Measurements from ENCODE around the gene MRPL41.
"Not testable (repeated sequence)": the region's sequence is repeated elsewhere in the genome, so short reads cannot be mapped to it uniquely, and the experiment has no call there.

The MRPL41 gene

GRCh38 chr9:137551264-137552021, at the start of gene MRPL41:
MRPL41 (plus strand) TSS chr9:137551879; CDS start chr9:137552082, 203 bp downstream.
- H3K4me1 ChIP-seq (ENCODE audit: control insufficient read depth, insufficient read depth, low read length, unreplicated experiment): peaks cover 5% of the 10 kb centered on the region
- H3K27me3 ChIP-seq (ENCODE audit: insufficient read depth, low read length): no peaks in the 10 kb centered on the region
- no peaks in the 10 kb centered on the region for H3K36me3 ChIP-seq (ENCODE audit: insufficient read depth, low read length)
- H3K4me3 ChIP-seq (ENCODE audit: low read depth, low read length): peak within 1 kb of the TSS; percentile 86
- H2AFZ ChIP-seq (ENCODE audit: low read length, unreplicated experiment): peak within 1 kb of the TSS; percentile 93
- peaks cover 7% of the 10 kb centered on the region for H3K79me2 ChIP-seq (ENCODE audit: control insufficient read depth, insufficient read depth, low read length, unreplicated experiment)
- H3K27ac ChIP-seq (ENCODE audit: low read depth, low read length): 0 out of 2 replicates have a peak within 1 kb of the TSS, but pooled peaks have one; percentile 1

- H3K79me2 ChIP-seq (ENCODE audit: control insufficient read depth, insufficient read depth, low read length, unreplicated experiment): no peaks in the 10 kb centered on the region
- H3K27me3 ChIP-seq (ENCODE audit: insufficient read depth, low read length): no peaks in the 10 kb centered on the region
- H3K4me3 ChIP-seq (ENCODE audit: low read depth, low read length): no peak overlapping the region
- H3K4me1 ChIP-seq (ENCODE audit: control insufficient read depth, insufficient read depth, low read length, unreplicated experiment): no peaks in the 10 kb centered on the region
- no peaks in the 10 kb centered on the region for H3K36me3 ChIP-seq (ENCODE audit: insufficient read depth, low read length)
- no peak overlapping the region for H3K27ac ChIP-seq (ENCODE audit: low read depth, low read length)
- H2AFZ ChIP-seq (ENCODE audit: low read length, unreplicated experiment): no peak overlapping the region
Observed at GRCh38 chr9:137502008-137502911, 49.4 kb upstream of the MRPL41 start.

- H3K4me1 ChIP-seq (ENCODE audit: control insufficient read depth, insufficient read depth, low read length, unreplicated experiment): no peaks in the 10 kb centered on the region
- no peaks in the 10 kb centered on the region for H3K79me2 ChIP-seq (ENCODE audit: control insufficient read depth, insufficient read depth, low read length, unreplicated experiment)
- H2AFZ ChIP-seq (ENCODE audit: low read length, unreplicated experiment): no peak overlapping the region
- no peak overlapping the region for H3K27ac ChIP-seq (ENCODE audit: low read depth, low read length)
- H3K27me3 ChIP-seq (ENCODE audit: insufficient read depth, low read length): no peaks in the 10 kb centered on the region
- H3K36me3 ChIP-seq (ENCODE audit: insufficient read depth, low read length): no peaks in the 10 kb centered on the region
- H3K4me3 ChIP-seq (ENCODE audit: low read depth, low read length): no peak overlapping the region
Observed at GRCh38 chr9:137504432-137504777, 47.3 kb upstream of the MRPL41 start.

GRCh38 chr9:137505421-137506140, 46.1 kb upstream of the MRPL41 start:
- H3K4me3 ChIP-seq (ENCODE audit: low read depth, low read length): no peak overlapping the region
- no peaks in the 10 kb centered on the region for H3K36me3 ChIP-seq (ENCODE audit: insufficient read depth, low read length)
- H3K27ac ChIP-seq (ENCODE audit: low read depth, low read length): no peak overlapping the region
- H3K27me3 ChIP-seq (ENCODE audit: insufficient read depth, low read length): no peaks in the 10 kb centered on the region
- no peak overlapping the region for H2AFZ ChIP-seq (ENCODE audit: low read length, unreplicated experiment)
- H3K4me1 ChIP-seq (ENCODE audit: control insufficient read depth, insufficient read depth, low read length, unreplicated experiment): no peaks in the 10 kb centered on the region
- no peaks in the 10 kb centered on the region for H3K79me2 ChIP-seq (ENCODE audit: control insufficient read depth, insufficient read depth, low read length, unreplicated experiment)

- Histone ChIP-seq H3K4me3 (ENCODE audit: low read depth, low read length) (no peak overlapping the region), H3K27me3 (ENCODE audit: insufficient read depth, low read length) (no peaks in the 10 kb centered on the region), H3K36me3 (ENCODE audit: insufficient read depth, low read length) (no peaks in the 10 kb centered on the region), H2AFZ (ENCODE audit: low read length, unreplicated experiment) (no peak overlapping the region), H3K27ac (ENCODE audit: low read depth, low read length) (no peak overlapping the region), H3K4me1 (ENCODE audit: control insufficient read depth, insufficient read depth, low read length, unreplicated experiment) (no peaks in the 10 kb centered on the region), H3K79me2 (ENCODE audit: control insufficient read depth, insufficient read depth, low read length, unreplicated experiment) (no peaks in the 10 kb centered on the region)
Observed at GRCh38 chr9:137506274-137506673, 45.4 kb upstream of the MRPL41 start.

- Histone ChIP-seq H2AFZ (ENCODE audit: low read length, unreplicated experiment) (no peak overlapping the region), H3K27me3 (ENCODE audit: insufficient read depth, low read length) (no peaks in the 10 kb centered on the region), H3K27ac (ENCODE audit: low read depth, low read length) (no peak overlapping the region), H3K36me3 (ENCODE audit: insufficient read depth, low read length) (no peaks in the 10 kb centered on the region), H3K4me1 (ENCODE audit: control insufficient read depth, insufficient read depth, low read length, unreplicated experiment) (no peaks in the 10 kb centered on the region), H3K79me2 (ENCODE audit: control insufficient read depth, insufficient read depth, low read length, unreplicated experiment) (no peaks in the 10 kb centered on the region), H3K4me3 (ENCODE audit: low read depth, low read length) (no peak overlapping the region)
Observed at GRCh38 chr9:137506702-137507171, 44.9 kb upstream of the MRPL41 start.

- Histone ChIP-seq H3K4me3 (ENCODE audit: low read depth, low read length) (no peak overlapping the region), H3K4me1 (ENCODE audit: control insufficient read depth, insufficient read depth, low read length, unreplicated experiment) (no peaks in the 10 kb centered on the region), H2AFZ (ENCODE audit: low read length, unreplicated experiment) (no peak overlapping the region), H3K79me2 (ENCODE audit: control insufficient read depth, insufficient read depth, low read length, unreplicated experiment) (no peaks in the 10 kb centered on the region), H3K36me3 (ENCODE audit: insufficient read depth, low read length) (no peaks in the 10 kb centered on the region), H3K27ac (ENCODE audit: low read depth, low read length) (no peak overlapping the region), H3K27me3 (ENCODE audit: insufficient read depth, low read length) (no peaks in the 10 kb centered on the region)
Observed at GRCh38 chr9:137509198-137509597, 42.5 kb upstream of the MRPL41 start.

- not testable (repeated sequence) for H3K4me3 ChIP-seq (ENCODE audit: low read depth, low read length)
Observed at GRCh38 chr9:137511126-137511525, 40.6 kb upstream of the MRPL41 start.

GRCh38 chr9:137511758-137512463, 39.8 kb upstream of the MRPL41 start:
- H3K79me2 ChIP-seq (ENCODE audit: control insufficient read depth, insufficient read depth, low read length, unreplicated experiment): no peaks in the 10 kb centered on the region
- H3K27ac ChIP-seq (ENCODE audit: low read depth, low read length): no peak overlapping the region
- H2AFZ ChIP-seq (ENCODE audit: low read length, unreplicated experiment): no peak overlapping the region

More at GRCh38 chr9:137511126-137511525, 40.6 kb upstream of the MRPL41 start:
- not testable (repeated sequence) for H3K27ac ChIP-seq (ENCODE audit: low read depth, low read length); H3K79me2 ChIP-seq (ENCODE audit: control insufficient read depth, insufficient read depth, low read length, unreplicated experiment); H3K4me1 ChIP-seq (ENCODE audit: control insufficient read depth, insufficient read depth, low read length, unreplicated experiment); H3K27me3 ChIP-seq (ENCODE audit: insufficient read depth, low read length); H3K36me3 ChIP-seq (ENCODE audit: insufficient read depth, low read length); H2AFZ ChIP-seq (ENCODE audit: low read length, unreplicated experiment)

GRCh38 chr9:137513136-137513535, 38.5 kb upstream of the MRPL41 start:
- H2AFZ ChIP-seq (ENCODE audit: low read length, unreplicated experiment); H3K27me3 ChIP-seq (ENCODE audit: insufficient read depth, low read length); H3K27ac ChIP-seq (ENCODE audit: low read depth, low read length); H3K4me1 ChIP-seq (ENCODE audit: control insufficient read depth, insufficient read depth, low read length, unreplicated experiment); H3K4me3 ChIP-seq (ENCODE audit: low read depth, low read length); H3K79me2 ChIP-seq (ENCODE audit: control insufficient read depth, insufficient read depth, low read length, unreplicated experiment); H3K36me3 ChIP-seq (ENCODE audit: insufficient read depth, low read length): not testable (repeated sequence)

More at GRCh38 chr9:137511758-137512463, 39.8 kb upstream of the MRPL41 start:
- Histone ChIP-seq H3K4me1 (ENCODE audit: control insufficient read depth, insufficient read depth, low read length, unreplicated experiment) (no peaks in the 10 kb centered on the region), H3K4me3 (ENCODE audit: low read depth, low read length) (no peak overlapping the region), H3K27me3 (ENCODE audit: insufficient read depth, low read length) (no peaks in the 10 kb centered on the region), H3K36me3 (ENCODE audit: insufficient read depth, low read length) (no peaks in the 10 kb centered on the region)
